Epithelial cell of proximal tubule (primary cell): Measurements from ENCODE around the gene MAD2L2. TPM values are rescaled to one million over a fixed set of nuclear protein-coding genes. Genes with fewer than 3 reads are reported as not detected.
"Not testable (repeated sequence)": the region's sequence is repeated elsewhere in the genome, so short reads cannot be mapped to it uniquely, and the experiment has no call there.

Experiments used
- DNase-seq: peaks from one replicate; pipeline ENCODE4 v3.0.0-alpha.2; 2011; ENCODE audit warnings: low read depth
- H3K4me3 ChIP-seq: 2 replicates; pipeline ENCODE4 v1.5.1; 2011; ENCODE audit warnings: low read depth, mild to moderate bottlenecking, low read length
- total RNA-seq: library from RNA; depleted of rRNA; stranded (reverse); fragments of >200 nt; gene quantifications from 2 replicates; pipeline ENCODE4 v1.2.3, GENCODE V29; 2015
- TF ChIP-seq, protein P1 (sequence below): conservative IDR thresholded peaks from 2 replicates; pipeline ENCODE4 v1.5.1; 2012; ENCODE audit warnings: low read depth, mild to moderate bottlenecking, low read length

MAD2L2 gene
- total RNA-seq, 1 donor from 2014 or later = 127 TPM

- TF ChIP-seq, protein P1, sequence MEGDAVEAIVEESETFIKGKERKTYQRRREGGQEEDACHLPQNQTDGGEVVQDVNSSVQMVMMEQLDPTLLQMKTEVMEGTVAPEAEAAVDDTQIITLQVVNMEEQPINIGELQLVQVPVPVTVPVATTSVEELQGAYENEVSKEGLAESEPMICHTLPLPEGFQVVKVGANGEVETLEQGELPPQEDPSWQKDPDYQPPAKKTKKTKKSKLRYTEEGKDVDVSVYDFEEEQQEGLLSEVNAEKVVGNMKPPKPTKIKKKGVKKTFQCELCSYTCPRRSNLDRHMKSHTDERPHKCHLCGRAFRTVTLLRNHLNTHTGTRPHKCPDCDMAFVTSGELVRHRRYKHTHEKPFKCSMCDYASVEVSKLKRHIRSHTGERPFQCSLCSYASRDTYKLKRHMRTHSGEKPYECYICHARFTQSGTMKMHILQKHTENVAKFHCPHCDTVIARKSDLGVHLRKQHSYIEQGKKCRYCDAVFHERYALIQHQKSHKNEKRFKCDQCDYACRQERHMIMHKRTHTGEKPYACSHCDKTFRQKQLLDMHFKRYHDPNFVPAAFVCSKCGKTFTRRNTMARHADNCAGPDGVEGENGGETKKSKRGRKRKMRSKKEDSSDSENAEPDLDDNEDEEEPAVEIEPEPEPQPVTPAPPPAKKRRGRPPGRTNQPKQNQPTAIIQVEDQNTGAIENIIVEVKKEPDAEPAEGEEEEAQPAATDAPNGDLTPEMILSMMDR = no peak
- H3K4me3 ChIP-seq = no peak overlapping the region
- no peak for DNase-seq
These were observed 37.2 kb downstream of the MAD2L2 start for GRCh38 chr1:11643782-11644181.

DNA sequence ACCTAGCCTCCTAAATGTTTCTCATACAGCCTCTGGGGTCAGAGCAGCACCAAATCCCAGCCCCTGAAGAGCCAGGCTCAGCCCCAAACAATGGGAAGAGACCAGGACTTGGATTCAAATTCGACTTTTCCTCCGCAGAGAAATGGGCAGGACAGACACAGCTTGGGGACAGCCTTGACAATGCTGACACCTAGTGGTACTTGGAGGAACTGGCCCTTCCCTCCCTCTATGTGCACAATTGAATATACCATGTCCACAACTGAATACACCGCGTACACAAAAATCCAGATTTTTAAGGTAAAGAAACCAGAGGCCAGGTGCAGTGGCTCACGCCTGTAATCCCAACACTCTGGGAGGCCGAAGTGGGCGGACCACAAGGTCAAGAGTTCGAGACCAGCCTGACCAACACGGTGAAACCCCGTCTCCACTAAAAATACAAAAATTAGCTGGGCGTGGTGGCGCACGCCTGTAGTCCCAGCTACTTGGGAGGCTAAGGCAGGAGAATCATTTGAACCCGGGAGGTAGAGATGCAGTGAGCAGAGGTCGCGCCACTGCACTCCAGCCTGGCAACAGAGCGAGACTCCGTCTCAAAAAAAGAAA lies 38.4 kb downstream of the MAD2L2 start:
- not testable (repeated sequence) for H3K4me3 ChIP-seq, DNase-seq
- TF ChIP-seq, protein P1 = peak; percentile 98

- DNase-seq = no peak
- TF ChIP-seq, protein P1 = no peak
- no peak overlapping the region for H3K4me3 ChIP-seq
These were observed 39.1 kb downstream of the MAD2L2 start for GRCh38 chr1:11641776-11642305.

GRCh38 chr1:11640944-11641343 lies 40.0 kb downstream of the MAD2L2 start:
- H3K4me3 ChIP-seq = no peak overlapping the region
- TF ChIP-seq, protein P1 = no peak
- DNase-seq = no peak

DNA sequence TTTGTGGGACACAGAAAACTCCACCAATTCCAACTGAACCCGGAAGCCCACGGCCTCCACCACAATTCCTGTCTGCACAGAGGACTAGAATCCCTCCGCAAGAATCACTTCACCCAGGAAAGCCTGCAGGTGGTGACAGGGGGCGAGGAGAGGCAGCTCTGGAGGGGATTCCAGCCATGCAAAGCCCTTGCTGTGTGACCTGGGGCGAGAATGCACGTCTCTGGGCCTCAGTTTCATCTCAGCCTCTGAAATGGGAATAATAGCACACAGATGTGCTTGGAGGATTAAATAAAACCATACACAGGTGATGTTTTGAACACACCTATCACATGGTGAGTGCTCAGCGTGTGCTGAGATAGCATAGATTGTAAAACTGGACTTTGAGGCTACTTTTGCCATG lies 40.8 kb downstream of the MAD2L2 start:
- DNase-seq = no peak
- TF ChIP-seq, protein P1 = no peak
- no peak overlapping the region for H3K4me3 ChIP-seq

DNA sequence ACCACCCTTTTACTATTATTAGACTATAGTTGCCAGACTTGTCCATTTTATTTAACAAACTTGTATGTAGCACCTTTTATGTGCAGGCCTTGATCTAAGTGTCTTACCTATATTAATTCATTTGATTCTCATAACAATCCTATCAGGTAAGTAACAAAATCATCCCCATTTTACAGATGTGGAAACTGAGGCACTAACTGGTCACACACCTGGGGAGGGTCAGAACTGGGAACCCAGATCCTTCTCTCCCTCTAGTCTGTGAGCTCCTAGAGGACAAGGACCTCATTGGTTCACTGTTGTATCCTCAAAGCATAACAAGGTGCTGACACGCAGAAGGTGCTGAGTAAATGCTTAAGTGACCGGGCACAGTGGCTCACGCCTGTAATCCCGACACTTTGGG lies 41.6 kb downstream of the MAD2L2 start:
- H3K4me3 ChIP-seq = no peak overlapping the region
- TF ChIP-seq, protein P1 = no peak
- DNase-seq = no peak

GRCh38 chr1:11638121-11638520 lies 42.8 kb downstream of the MAD2L2 start:
- H3K4me3 ChIP-seq = no peak overlapping the region
- DNase-seq = no peak
- TF ChIP-seq, protein P1 = no peak
